Esophagus mucosa (tissue), 1 donor: ENCODE results near the gene MEIKIN. TPM values are rescaled to one million over a fixed set of nuclear protein-coding genes. Genes with fewer than 3 reads are reported as not detected.

Source experiments
- ATAC-seq: fragments of 200-7000 bp; cut with Tn5 transposase; one replicate; pipeline ENCODE4 v1.9.1; 2020
- total RNA-seq: library from RNA; stranded (reverse); gene quantifications from one replicate; pipeline ENCODE4 v1.2.4, GENCODE V29; 2023
- donor health status: DM: yes; HTN: yes; CAD: no.

MEIKIN gene
- total RNA-seq, 1 donor from 2014 or later = not detected

GRCh38 chr5:131766689-131767088, 178.8 kb downstream of the MEIKIN start:
- ATAC-seq = no peak

GRCh38 chr5:131765261-131765660, 180.2 kb downstream of the MEIKIN start:
- no peak for ATAC-seq

- no peak for ATAC-seq
Measured at GRCh38 chr5:131763968-131764367, 181.5 kb downstream of the MEIKIN start.

- no peak for ATAC-seq
Measured at GRCh38 chr5:131760793-131761192, 184.7 kb downstream of the MEIKIN start.

GRCh38 chr5:131759704-131760103, 185.8 kb downstream of the MEIKIN start:
- no peak for ATAC-seq

GRCh38 chr5:131758520-131758900, 187.0 kb downstream of the MEIKIN start:
- no peak for ATAC-seq

GRCh38 chr5:131757830-131758519, 187.5 kb downstream of the MEIKIN start:
- no peak for ATAC-seq

Other genes starting within 250 kb of the MEIKIN start
- 11.7 TPM for gene FNIP1, start 148.6 kb downstream of the MEIKIN start, total RNA-seq
- gene ACSL6, start 66.0 kb upstream of the MEIKIN start, total RNA-seq = 0.08 TPM
- gene IL3, start 115.0 kb upstream of the MEIKIN start, total RNA-seq = not detected
- not detected for gene CSF2, start 128.1 kb upstream of the MEIKIN start, total RNA-seq